Calu3 (cell line): Measurements from ENCODE around the gene L1TD1. TPM values are rescaled to one million over a fixed set of nuclear protein-coding genes. Genes with fewer than 3 reads are reported as not detected.
A peak's percentile ranks its signal among the peaks of the same experiment; 100 is the strongest.
"Not testable (repeated sequence)": the region's sequence is repeated elsewhere in the genome, so short reads cannot be mapped to it uniquely, and the experiment has no call there.

Source experiments
- BruUV-seq: library from RNA; stranded (reverse); fragments of 400-500 nt; replicated peaks from 2 replicates; lab custom pipeline; 2021; lab: Mats Ljungman, UMichigan
- CTCF ChIA-PET: fragments of 300-600 bp; sonication (Branson Sonifier 250); formaldehyde crosslinking; loops from one replicate; lab custom pipeline; 2022; ENCODE audit warnings: antibody characterized with exemption; lab: Charles Lee
- DNase-seq: peaks from one replicate; pipeline ENCODE4 v3.0.0; 2022
- H3K27ac Mint-ChIP-seq: one replicate; pipeline ENCODE4 v1.8.0; 2022; ENCODE audit warnings: mixed read lengths; ENCODE audit not compliant: unreplicated experiment
- H3K27me3 Mint-ChIP-seq: one replicate; pipeline ENCODE4 v1.8.0; 2022; ENCODE audit warnings: mixed read lengths; ENCODE audit not compliant: unreplicated experiment
- H3K36me3 Mint-ChIP-seq: one replicate; pipeline ENCODE4 v1.8.0; 2022; ENCODE audit warnings: mild to moderate bottlenecking, moderate library complexity, mixed read lengths; ENCODE audit not compliant: insufficient read depth, unreplicated experiment
- H3K4me1 Mint-ChIP-seq: one replicate; pipeline ENCODE4 v1.8.0; 2022; ENCODE audit warnings: mild to moderate bottlenecking, low read depth, mixed read lengths; ENCODE audit not compliant: unreplicated experiment
- H3K4me3 Mint-ChIP-seq: one replicate; pipeline ENCODE4 v1.8.0; 2022; ENCODE audit warnings: mild to moderate bottlenecking, low read depth, moderate library complexity, mixed read lengths; ENCODE audit not compliant: unreplicated experiment
- H3K9me3 Mint-ChIP-seq: one replicate; pipeline ENCODE4 v1.8.0; 2022; ENCODE audit warnings: low read depth, mixed read lengths; ENCODE audit not compliant: unreplicated experiment
- intact Hi-C: fragments of 100-400 bp; cut with micrococcal nuclease; formaldehyde crosslinking; loops from one replicate; pipeline ENCODE4 v1.10.0; 2022; ENCODE audit not compliant: unreplicated experiment
- total RNA-seq: library from RNA; stranded (reverse); gene quantifications from 2 replicates; pipeline ENCODE4 v1.2.3, GENCODE V29; 2022
- TF ChIP-seq, protein P1 (sequence below): fragments of 200-600 bp; IDR thresholded peaks from one replicate; pipeline ENCODE4 v1.8.0; 2022; ENCODE audit warnings: antibody characterized with exemption; ENCODE audit not compliant: unreplicated experiment

Gene L1TD1
- total RNA-seq, 1 experiment from 2014 or later = not detected

DNA sequence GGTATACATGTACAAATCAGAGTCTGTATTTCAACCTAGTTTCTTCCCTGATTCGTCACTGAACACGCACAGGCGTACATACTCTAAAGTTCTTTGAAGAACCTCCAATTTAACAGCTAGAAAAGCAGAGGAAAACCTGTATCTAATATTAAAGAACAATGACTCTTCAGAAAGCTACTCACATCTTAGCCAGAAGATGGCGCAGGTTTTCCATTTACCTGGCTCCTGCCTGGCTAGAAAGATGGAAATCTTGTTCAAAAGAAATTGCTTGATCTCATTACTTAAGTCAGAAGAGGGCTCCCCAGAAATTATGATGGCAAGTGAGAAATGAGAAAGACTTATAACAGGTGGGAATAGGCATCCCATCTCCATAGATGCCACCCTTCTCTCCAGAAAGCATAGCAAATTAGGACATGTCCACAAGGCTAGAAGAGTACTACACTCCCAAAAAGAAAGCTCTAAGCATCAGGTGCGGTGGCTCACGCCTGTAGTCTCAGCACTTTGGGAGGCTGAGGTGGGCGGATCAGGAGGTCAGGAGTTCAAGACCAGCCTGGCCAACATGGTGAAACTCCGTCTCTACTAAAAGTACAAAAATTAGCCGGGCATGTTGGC is 19.0 kb upstream of the L1TD1 start:
- Mint-ChIP-seq H3K36me3 (peaks cover 2% of the 10 kb centered on the region), H3K27ac (no peak overlapping the region), H3K27me3 (no peaks in the 10 kb centered on the region), H3K4me1 (peaks cover 7% of the 10 kb centered on the region), H3K4me3 (no peak overlapping the region), H3K9me3 (no peaks in the 10 kb centered on the region)
- CTCF ChIA-PET = interaction anchor here (0.6 to 1.5 kb wide), 7 partner anchors 9 to 262 kb away, joined by 3 to 21 read pairs (median 3); no protein-coding TSS in a partner anchor
- intact Hi-C loops = loop anchor here (1.0 to 2.0 kb wide), 2 partner anchors 232 to 571 kb away; no protein-coding TSS in a partner anchor
- no TSS peak for BruUV-seq
- DNase-seq = peak; percentile 40
- TF ChIP-seq, protein P1, sequence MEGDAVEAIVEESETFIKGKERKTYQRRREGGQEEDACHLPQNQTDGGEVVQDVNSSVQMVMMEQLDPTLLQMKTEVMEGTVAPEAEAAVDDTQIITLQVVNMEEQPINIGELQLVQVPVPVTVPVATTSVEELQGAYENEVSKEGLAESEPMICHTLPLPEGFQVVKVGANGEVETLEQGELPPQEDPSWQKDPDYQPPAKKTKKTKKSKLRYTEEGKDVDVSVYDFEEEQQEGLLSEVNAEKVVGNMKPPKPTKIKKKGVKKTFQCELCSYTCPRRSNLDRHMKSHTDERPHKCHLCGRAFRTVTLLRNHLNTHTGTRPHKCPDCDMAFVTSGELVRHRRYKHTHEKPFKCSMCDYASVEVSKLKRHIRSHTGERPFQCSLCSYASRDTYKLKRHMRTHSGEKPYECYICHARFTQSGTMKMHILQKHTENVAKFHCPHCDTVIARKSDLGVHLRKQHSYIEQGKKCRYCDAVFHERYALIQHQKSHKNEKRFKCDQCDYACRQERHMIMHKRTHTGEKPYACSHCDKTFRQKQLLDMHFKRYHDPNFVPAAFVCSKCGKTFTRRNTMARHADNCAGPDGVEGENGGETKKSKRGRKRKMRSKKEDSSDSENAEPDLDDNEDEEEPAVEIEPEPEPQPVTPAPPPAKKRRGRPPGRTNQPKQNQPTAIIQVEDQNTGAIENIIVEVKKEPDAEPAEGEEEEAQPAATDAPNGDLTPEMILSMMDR = peak; percentile 59

DNA sequence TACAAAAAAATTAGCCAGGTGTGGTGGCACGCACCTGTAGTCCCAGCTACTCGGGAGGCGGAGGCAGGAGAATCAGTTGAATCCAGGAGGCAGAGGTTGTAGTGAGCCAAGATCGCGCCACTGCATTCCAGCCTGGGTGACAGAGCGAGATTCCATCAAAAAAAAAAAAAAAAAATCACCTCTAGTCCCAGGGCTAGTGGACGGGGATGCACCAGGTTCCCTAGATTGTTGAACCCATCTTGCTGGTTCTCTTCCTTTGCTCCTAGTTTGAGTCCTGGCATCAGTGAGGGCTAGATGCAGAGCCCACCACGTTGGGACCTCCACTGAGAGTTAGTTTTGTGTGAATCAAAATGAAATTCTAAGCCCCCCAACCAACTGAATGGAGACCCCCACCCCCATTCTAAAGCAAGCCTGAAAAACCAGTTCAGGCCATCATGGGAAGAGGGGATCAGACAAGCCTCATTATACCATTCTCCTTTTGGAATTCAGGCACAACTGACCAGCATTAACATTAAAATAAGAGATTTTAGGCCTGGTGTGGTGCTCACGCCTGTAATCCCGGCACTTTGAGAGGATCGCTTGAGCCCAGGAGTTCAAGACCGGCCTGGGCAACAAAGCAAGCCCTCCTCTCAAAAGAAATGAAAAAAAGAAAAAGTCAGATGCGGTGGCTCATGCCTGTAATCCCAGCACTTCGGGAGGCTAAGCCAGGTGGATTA is 17.9 kb upstream of the L1TD1 start:
- H3K27ac Mint-ChIP-seq = no peak overlapping the region
- peaks cover 6% of the 10 kb centered on the region for H3K27me3 Mint-ChIP-seq
- H3K9me3 Mint-ChIP-seq = no peaks in the 10 kb centered on the region
- H3K4me1 Mint-ChIP-seq = no peaks in the 10 kb centered on the region
- no peak overlapping the region for H3K4me3 Mint-ChIP-seq
- no peak for DNase-seq
- CTCF ChIA-PET = interaction anchor here (1.5 kb wide), 1 partner anchor 229 kb away, joined by 21 read pairs; no protein-coding TSS in a partner anchor
- H3K36me3 Mint-ChIP-seq = peaks cover 5% of the 10 kb centered on the region
- TF ChIP-seq, protein P1 = no peak
- BruUV-seq = no TSS peak
- intact Hi-C loops = no loop called here

DNA sequence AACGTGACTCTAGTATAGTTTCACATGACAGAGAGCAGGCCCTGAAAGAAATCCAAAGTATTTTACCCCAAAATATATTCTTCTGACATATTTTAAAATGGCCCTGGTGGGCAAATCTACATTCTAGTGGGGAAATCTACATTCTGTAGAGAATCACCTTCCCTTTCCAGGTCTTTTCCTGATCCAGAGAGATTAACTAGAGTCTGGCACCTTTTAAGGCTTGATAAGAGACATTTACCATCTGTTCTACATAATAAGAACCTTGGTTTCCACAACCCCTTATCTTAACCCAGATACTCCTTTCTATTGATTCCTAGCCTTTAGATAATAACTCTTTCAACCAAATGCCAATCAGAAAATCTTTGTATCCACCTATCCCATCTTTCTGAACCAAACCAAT is 17.0 kb upstream of the L1TD1 start:
- intact Hi-C loops = no loop called here
- no peak overlapping the region for H3K27ac Mint-ChIP-seq
- peaks cover 5% of the 10 kb centered on the region for H3K36me3 Mint-ChIP-seq
- CTCF ChIA-PET = no interaction called here
- H3K9me3 Mint-ChIP-seq = no peaks in the 10 kb centered on the region
- H3K4me1 Mint-ChIP-seq = no peaks in the 10 kb centered on the region
- DNase-seq = no peak
- BruUV-seq = no TSS peak
- no peak overlapping the region for H3K4me3 Mint-ChIP-seq
- H3K27me3 Mint-ChIP-seq = peaks cover 15% of the 10 kb centered on the region
- TF ChIP-seq, protein P1 = no peak

- TF ChIP-seq, protein P1 = no peak
- no TSS peak for BruUV-seq
- peaks cover 5% of the 10 kb centered on the region for H3K36me3 Mint-ChIP-seq
- no peak for DNase-seq
- CTCF ChIA-PET = no interaction called here
- H3K4me1 Mint-ChIP-seq = no peaks in the 10 kb centered on the region
- no peak overlapping the region for H3K4me3 Mint-ChIP-seq
- H3K27ac Mint-ChIP-seq = no peak overlapping the region
- H3K9me3 Mint-ChIP-seq = no peaks in the 10 kb centered on the region
- peaks cover 19% of the 10 kb centered on the region for H3K27me3 Mint-ChIP-seq
- intact Hi-C loops = no loop called here
These were observed 16.3 kb upstream of the L1TD1 start for GRCh38 chr1:62178372-62178771.

DNA sequence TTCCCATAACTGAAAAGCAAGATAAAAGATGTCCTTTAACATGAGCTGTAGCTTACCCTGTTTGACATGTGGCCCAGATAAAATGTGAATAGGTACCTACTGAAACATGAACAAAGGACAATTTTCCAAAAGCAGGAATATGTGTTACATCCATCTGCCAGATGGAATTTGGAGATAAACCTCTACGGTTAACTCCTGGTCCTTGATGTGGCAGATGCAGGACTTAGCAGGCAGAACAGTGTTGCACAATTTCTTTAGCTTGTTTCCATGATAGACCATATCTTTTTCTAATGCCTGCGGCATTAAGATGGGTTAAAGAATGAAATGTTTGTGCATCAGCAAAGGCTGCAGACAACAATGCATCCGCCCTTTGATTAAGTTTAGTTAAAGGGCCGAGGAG is 14.6 kb upstream of the L1TD1 start:
- H3K36me3 Mint-ChIP-seq, BruUV-seq, H3K9me3 Mint-ChIP-seq, DNase-seq, CTCF ChIA-PET, intact Hi-C loops, H3K4me3 Mint-ChIP-seq, H3K27ac Mint-ChIP-seq, H3K4me1 Mint-ChIP-seq: not testable (repeated sequence)
- H3K27me3 Mint-ChIP-seq = peaks cover 19% of the 10 kb centered on the region
